Coronary artery (tissue), 2 donors: ENCODE data around the gene HMMR.
A peak's percentile ranks its signal among the peaks of the same experiment; 100 is the strongest.

Source experiments
- DNase-seq: peaks from one replicate; pipeline ENCODE4 v3.0.0-alpha.2; 2017; ENCODE audit warnings: low spot score
- H3K27ac ChIP-seq, 2 donors: fragments of 200-600 bp; sonication (generic); one replicate each; pipeline ENCODE4 v1.5.1; 2016 to 2019
- H3K4me3 ChIP-seq: fragments of 200-600 bp; sonication (generic); 2 replicates; pipeline ENCODE4 v1.5.1; 2016; ENCODE audit warnings: mild to moderate bottlenecking, moderate library complexity
- CTCF ChIP-seq: fragments of 200-600 bp; sonication (generic); IDR thresholded peaks from one replicate; pipeline ENCODE4 v1.5.1; 2019; ENCODE audit warnings: antibody characterized with exemption

Gene HMMR

GRCh38 chr5:163458778-163459385 lies 1.6 kb upstream of the HMMR start:
- peak overlapping the region in 1 of 2 donors; percentile 96 for H3K27ac ChIP-seq
- no peak for DNase-seq
- H3K4me3 ChIP-seq: peak overlapping the region; percentile 84
- TF ChIP-seq CTCF: no peak

- TF ChIP-seq CTCF: no peak
- DNase-seq: no peak
- H3K27ac ChIP-seq: peak overlapping the region; percentile 96
- peak overlapping the region; percentile 84 for H3K4me3 ChIP-seq
These were observed 992 bp upstream of the HMMR start for GRCh38 chr5:163459462-163459818.

GRCh38 chr5:163459819-163460561 lies 442 bp upstream of the HMMR start, which contains the start of gene NUDCD2:
Gene NUDCD2 (minus strand): TSS chr5:163460102. CDS start chr5:163460050, 52 bp downstream.
- no peak for TF ChIP-seq CTCF
- peak within 1 kb of the TSS; percentile 84 for H3K4me3 ChIP-seq

GRCh38 chr5:163463063-163463435 lies 2.6 kb downstream of the HMMR start:
- no peak overlapping the region for H3K27ac ChIP-seq
- no peak overlapping the region for H3K4me3 ChIP-seq
- TF ChIP-seq CTCF: no peak

More at GRCh38 chr5:163459819-163460561, 442 bp upstream of the HMMR start, which contains the start of gene NUDCD2:
- peak; percentile 98 for DNase-seq
- H3K27ac ChIP-seq: peak within 1 kb of the TSS; percentile 96

GRCh38 chr5:163467682-163468081 lies 7.2 kb downstream of the HMMR start:
- Histone ChIP-seq H3K4me3 (no peak overlapping the region), H3K27ac (no peak overlapping the region)
- no peak for TF ChIP-seq CTCF
- DNase-seq: no peak

More at GRCh38 chr5:163463063-163463435, 2.6 kb downstream of the HMMR start:
- DNase-seq: no peak

- no peak for TF ChIP-seq CTCF
- H3K27ac ChIP-seq: no peak overlapping the region
- H3K4me3 ChIP-seq: no peak overlapping the region
- no peak for DNase-seq
These were observed 13.3 kb downstream of the HMMR start for GRCh38 chr5:163473635-163474243.
